Dedifferentiated amniotic fluid mesenchymal stem cell (primary cell): ENCODE data around the gene PEX11A.
"Not testable (repeated sequence)": the region's sequence is repeated elsewhere in the genome, so short reads cannot be mapped to it uniquely, and the experiment has no call there.

Experiments
- DNase-seq: peaks from one replicate; pipeline ENCODE4 v3.0.0-alpha.2; 2016; ENCODE audit errors: extremely low spot score

PEX11A gene

GRCh38 chr15:89690276-89691218, at the start of gene PEX11A, which contains the start of gene WDR93:
Gene PEX11A, minus strand, starts transcription at chr15:89690754. Its CDS starts 122 bp downstream, at chr15:89690632.
Gene WDR93, plus strand, starts transcription at chr15:89690811. Its CDS starts 10,936 bp downstream, at chr15:89701747.
- peak; percentile 26 for DNase-seq

- peak; percentile 53 for DNase-seq
Observed at GRCh38 chr15:89740137-89740536, 49.6 kb upstream of the PEX11A start.

- DNase-seq: no peak
Observed at GRCh38 chr15:89735773-89736172, 45.2 kb upstream of the PEX11A start.

- no peak for DNase-seq
Observed at GRCh38 chr15:89732451-89733172, 42.1 kb upstream of the PEX11A start.

GRCh38 chr15:89731275-89731674, 40.7 kb upstream of the PEX11A start:
- no peak for DNase-seq

- no peak for DNase-seq
Observed at GRCh38 chr15:89728254-89728653, 37.7 kb upstream of the PEX11A start.

- no peak for DNase-seq
Observed at GRCh38 chr15:89725064-89725463, 34.5 kb upstream of the PEX11A start.

- DNase-seq: no peak
Observed at GRCh38 chr15:89724621-89725020, 34.1 kb upstream of the PEX11A start.

GRCh38 chr15:89723031-89723430, 32.5 kb upstream of the PEX11A start:
- DNase-seq: no peak

GRCh38 chr15:89714775-89715174, 24.2 kb upstream of the PEX11A start:
- no peak for DNase-seq

- DNase-seq: no peak
Observed at GRCh38 chr15:89707577-89707976, 17.0 kb upstream of the PEX11A start.

- DNase-seq: no peak
Observed at GRCh38 chr15:89704411-89704810, 13.9 kb upstream of the PEX11A start.

- no peak for DNase-seq
Observed at GRCh38 chr15:89695198-89695597, 4.6 kb upstream of the PEX11A start.

GRCh38 chr15:89693696-89694095, 3.1 kb upstream of the PEX11A start:
- DNase-seq: no peak

- no peak for DNase-seq
Observed at GRCh38 chr15:89693091-89693490, 2.5 kb upstream of the PEX11A start.

GRCh38 chr15:89689930-89690275, 651 bp downstream of the PEX11A start:
- not testable (repeated sequence) for DNase-seq

GRCh38 chr15:89686522-89686921, 4.0 kb downstream of the PEX11A start:
- no peak for DNase-seq

GRCh38 chr15:89685995-89686394, 4.6 kb downstream of the PEX11A start:
- no peak for DNase-seq

- no peak for DNase-seq
Observed at GRCh38 chr15:89681146-89681545, 9.4 kb downstream of the PEX11A start.

GRCh38 chr15:89680282-89680873, 10.2 kb downstream of the PEX11A start:
- peak; percentile 43 for DNase-seq

GRCh38 chr15:89679212-89679611, 11.3 kb downstream of the PEX11A start, which contains the start of gene PLIN1:
Gene PLIN1, minus strand, starts transcription at chr15:89679367. Its CDS starts 1,878 bp downstream, at chr15:89677489.
- no peak for DNase-seq

- no peak for DNase-seq
Observed at GRCh38 chr15:89677381-89677780, 13.2 kb downstream of the PEX11A start.
